CD14-positive monocyte (primary cell): ENCODE data around the gene MB21D2. TPM values are rescaled to one million over a fixed set of nuclear protein-coding genes. Genes with fewer than 3 reads are reported as not detected.
A peak's percentile ranks its signal among the peaks of the same experiment; 100 is the strongest.
"Not testable (repeated sequence)": the region's sequence is repeated elsewhere in the genome, so short reads cannot be mapped to it uniquely, and the experiment has no call there.

Experiments used
- DNase-seq, 3 donors: peaks; one replicate each; pipeline ENCODE4 v3.0.0-alpha.2; 2011 to 2022
- H2AFZ ChIP-seq: 2 replicates; pipeline ENCODE4 v1.6.0; 2012; ENCODE audit warnings: mild to moderate bottlenecking, low read depth, low read length, inconsistent platforms; ENCODE audit not compliant: insufficient read depth, poor library complexity, severe bottlenecking
- H3K27ac ChIP-seq, 2 donors: 1 replicate in 1 of 2; 2 replicates in 1 of 2; pipeline ENCODE4 v1.5.1; 2012 to 2013; ENCODE audit warnings: low read length in 2 of 2, control low read depth in 1 of 2, inconsistent platforms in 1 of 2, low read depth in 1 of 2, mild to moderate bottlenecking in 1 of 2
- H3K27me3 ChIP-seq, 2 donors: one replicate each; pipeline versions ENCODE4 v1.6.0 to v1.6.1; 2011 to 2013; ENCODE audit warnings: low read length in 2 of 2; ENCODE audit not compliant: control insufficient read depth in 2 of 2, insufficient read depth in 2 of 2
- H3K36me3 ChIP-seq, 2 donors: replicated peaks in 1 of 2; 1 replicate in 1 of 2; 2 replicates in 1 of 2; pipeline versions ENCODE4 v1.5.1 to v1.6.1; 2012 to 2013; ENCODE audit warnings: low read length in 2 of 2, control low read depth in 1 of 2, inconsistent platforms in 1 of 2, mild to moderate bottlenecking in 1 of 2; ENCODE audit not compliant: insufficient read depth in 2 of 2, control insufficient read depth in 1 of 2
- H3K4me1 ChIP-seq, 2 donors: 1 replicate in 1 of 2; 2 replicates in 1 of 2; pipeline versions ENCODE4 v1.5.1 to v1.6.1; 2012 to 2013; ENCODE audit warnings: low read length in 2 of 2, control low read depth in 1 of 2, inconsistent platforms in 1 of 2, mild to moderate bottlenecking in 1 of 2, moderate library complexity in 1 of 2; ENCODE audit not compliant: insufficient read depth in 2 of 2, control insufficient read depth in 1 of 2
- H3K4me2 ChIP-seq: replicated peaks from 2 replicates; pipeline ENCODE3; 2012; ENCODE audit warnings: low read length, moderate library complexity, mild to moderate bottlenecking; ENCODE audit not compliant: poor library complexity, severe bottlenecking; ENCODE audit errors: extremely low read depth
- H3K4me3 ChIP-seq, 3 experiments: fragments of 200-600 bp in 1 of 3; sonication (generic) in 1 of 3; replicated peaks in 1 of 3; 1 replicate in 2 of 3; 2 replicates in 1 of 3; pipeline ENCODE4 v1.5.1; 2011 to 2013; ENCODE audit warnings: low read length in 3 of 3, mild to moderate bottlenecking in 3 of 3, control low read depth in 2 of 3, low read depth in 2 of 3, inconsistent platforms in 1 of 3, moderate library complexity in 1 of 3
- H3K79me2 ChIP-seq: 2 replicates; pipeline ENCODE4 v1.6.0; 2012; ENCODE audit warnings: mild to moderate bottlenecking, control low read depth, inconsistent platforms, low read length, moderate library complexity; ENCODE audit not compliant: insufficient read depth
- H3K9ac ChIP-seq: 2 replicates; pipeline ENCODE4 v1.6.0; 2017; ENCODE audit warnings: low read length, mild to moderate bottlenecking; ENCODE audit not compliant: insufficient read depth, poor library complexity, severe bottlenecking
- H3K9me3 ChIP-seq, 2 donors: replicated peaks in 1 of 2; 1 replicate in 1 of 2; 2 replicates in 1 of 2; pipeline versions ENCODE4 v1.5.1 to v1.6.1; 2012 to 2013; ENCODE audit warnings: low read length in 2 of 2, control low read depth in 1 of 2; ENCODE audit not compliant: control insufficient read depth in 1 of 2, insufficient read depth in 1 of 2
- H4K20me1 ChIP-seq: 2 replicates; pipeline ENCODE4 v1.6.0; 2012; ENCODE audit warnings: mild to moderate bottlenecking, low read length, control low read depth, moderate library complexity; ENCODE audit not compliant: insufficient read depth
- H3K27ac Mint-ChIP-seq, 7 donors: one replicate each; pipeline ENCODE4 v1.8.0; 2020; ENCODE audit warnings: mild to moderate bottlenecking in 7 of 7, mixed read lengths in 7 of 7, moderate library complexity in 6 of 7, inconsistent platforms in 2 of 7
- H3K27me3 Mint-ChIP-seq, 3 donors: one replicate each; pipeline ENCODE4 v1.8.0; 2021 to 2022; ENCODE audit warnings: low read depth in 3 of 3, mild to moderate bottlenecking in 3 of 3, mixed read lengths in 3 of 3, moderate library complexity in 3 of 3, inconsistent platforms in 1 of 3
- H3K36me3 Mint-ChIP-seq, 2 donors: one replicate each; pipeline ENCODE4 v1.8.0; 2020; ENCODE audit warnings: mixed read lengths in 2 of 2, inconsistent platforms in 1 of 2, mild to moderate bottlenecking in 1 of 2
- H3K4me1 Mint-ChIP-seq: one replicate; pipeline ENCODE4 v1.8.0; 2020; ENCODE audit warnings: mild to moderate bottlenecking, mixed read lengths
- H3K4me3 Mint-ChIP-seq, 2 donors: one replicate each; pipeline ENCODE4 v1.8.0; 2020; ENCODE audit warnings: mild to moderate bottlenecking in 2 of 2, mixed read lengths in 2 of 2, moderate library complexity in 1 of 2
- H3K9me3 Mint-ChIP-seq, 7 donors: one replicate each; pipeline ENCODE4 v1.8.0; 2020 to 2022; ENCODE audit warnings: mixed read lengths in 7 of 7, mild to moderate bottlenecking in 6 of 7, moderate library complexity in 6 of 7, inconsistent platforms in 2 of 7
- CTCF ChIP-seq: fragments of 200-600 bp; IDR thresholded peaks from one replicate; pipeline ENCODE4 v1.8.0; 2022; ENCODE audit warnings: antibody characterized with exemption, mild to moderate bottlenecking
- WGBS: methylation state at CpG from one replicate; pipeline ENCODE4 v1.1.5; 2013; ENCODE audit warnings: missing lambda C conversion rate; ENCODE audit not compliant: insufficient coverage; 5-methylcytosine and 5-hydroxymethylcytosine counted together
- intact Hi-C, 2 donors: fragments of 100-400 bp; cut with micrococcal nuclease; formaldehyde crosslinking; loops; one replicate each; pipeline versions ENCODE4 v1.15.0 to v1.15.1; 2023
- polyA minus RNA-seq: library from RNA; depleted of rRNA, polyadenylated mRNA; stranded (reverse); fragments of >200 nt; gene quantifications from 2 replicates; pipeline ENCODE4 v1.2.3, GENCODE V29; 2012
- polyA plus RNA-seq, 3 donors: library from polyadenylated mRNA; depleted of rRNA in 1 of 3; unstranded in 2 of 3; stranded (reverse) in 1 of 3; fragments of 300-500 nt in 2 of 3; fragments of >200 nt in 1 of 3; fragmentation: Illumina TruSeq in 2 of 3; gene quantifications; 1 replicate in 2 of 3; 2 replicates in 1 of 3; pipeline ENCODE4 v1.2.3, GENCODE V29; 2012 to 2021
- total RNA-seq, 12 experiments: library from RNA in 1 of 12; stranded (reverse) in 1 of 12; fragments of 120-200 nt in 1 of 12; gene quantifications; one replicate each; pipeline ENCODE4 v1.2.4 and lab custom pipeline; 2013 to 2026; ENCODE audit warnings: mixed read lengths in 6 of 12, inconsistent platforms in 1 of 12

MB21D2 gene
- total RNA-seq (2013), result 1.8 TPM
- under 1 TPM; 0.37 to 0.77 (median 0.59) TPM for polyA plus RNA-seq
- 1.4 and 2.6 TPM in 2 replicates for polyA minus RNA-seq
- 18.7 to 55.7 (median 30.6) reads per million in 11 experiments for total RNA-seq (lab: John Stamatoyannopoulos, UW)

GRCh38 chr3:192917404-192918274, at the start of gene MB21D2:
Gene MB21D2 (minus strand): TSS chr3:192917856. CDS start chr3:192917840, 16 bp downstream.
- Mint-ChIP-seq H3K4me3 (peak within 1 kb of the TSS; percentile 84 to 97), H3K27ac (peak within 1 kb of the TSS; percentile 30 to 90 (median 86)), H3K27me3 (peaks cover 70 to 82% (median 75%) of the 10 kb centered on the region in 3 donors), H3K36me3 (peaks cover 8 to 10% of the 10 kb centered on the region in 2 donors), H3K9me3 (peaks cover 0 to 19% (median 11%) of the 10 kb centered on the region in 7 donors), H3K4me1 (peaks cover 40% of the 10 kb centered on the region)
- H3K4me3 ChIP-seq, result peak within 1 kb of the TSS; percentile 56 to 87 (median 61)
- under 1% methylated on average over 42 of the region's 66 CpGs for WGBS
- H2AFZ ChIP-seq, result peak within 1 kb of the TSS; percentile 72
- H3K79me2 ChIP-seq, result no peaks in the 10 kb centered on the region
- peaks cover 6% of the 10 kb centered on the region for H4K20me1 ChIP-seq
- peak within 1 kb of the TSS; percentile 72 for H3K9ac ChIP-seq
- DNase-seq, result peak; percentile 41 to 71 (median 53)
- peak within 1 kb of the TSS; percentile 85 for H3K4me2 ChIP-seq
- intact Hi-C loops, result loop anchor here in 1 of 2 donors (10.0 kb wide), 1 partner anchor 63 kb away; no protein-coding TSS in a partner anchor
- H3K9me3 ChIP-seq, result no peaks in the 10 kb centered on the region
- no peaks in the 10 kb centered on the region for H3K36me3 ChIP-seq
- peak within 1 kb of the TSS in 1 of 2 donors; percentile 72 for H3K27ac ChIP-seq
- peaks cover 34 to 38% of the 10 kb centered on the region in 2 donors for H3K4me1 ChIP-seq
- TF ChIP-seq CTCF, result no peak
- H3K27me3 ChIP-seq, result peaks cover 64 to 77% of the 10 kb centered on the region in 2 donors

- H3K4me1 ChIP-seq, H3K27me3 Mint-ChIP-seq, H3K4me3 ChIP-seq, H3K4me2 ChIP-seq, H3K4me1 Mint-ChIP-seq, H3K36me3 Mint-ChIP-seq, H3K27ac Mint-ChIP-seq, H3K79me2 ChIP-seq, intact Hi-C loops, H3K27ac ChIP-seq, H3K36me3 ChIP-seq, H2AFZ ChIP-seq, DNase-seq, H3K9me3 ChIP-seq, H4K20me1 ChIP-seq, H3K4me3 Mint-ChIP-seq, H3K9ac ChIP-seq, H3K27me3 ChIP-seq: not testable (repeated sequence)
- peaks cover 3 to 13% (median 7%) of the 10 kb centered on the region in 7 donors for H3K9me3 Mint-ChIP-seq
- whole genome bisulfite sequencing, result 96% methylated on average over 10 of the region's 21 CpGs
These were observed 47.5 kb upstream of the MB21D2 start for GRCh38 chr3:192964959-192965719.
